IMR-90 (cell line): ENCODE results near the gene IVNS1ABP. TPM values are rescaled to one million over a fixed set of nuclear protein-coding genes. Genes with fewer than 3 reads are reported as not detected.

ENCODE experiments used
- ATAC-seq: fragments of 200-7000 bp; cut with Tn5 transposase; 2 replicates; pipeline ENCODE4 v1.9.1; 2020; ENCODE audit warnings: low read depth, mild to moderate bottlenecking, moderate library complexity
- BruUV-seq: library from RNA; stranded (reverse); fragments of 400-500 nt; replicated peaks from 2 replicates; lab custom pipeline; 2021; lab: Mats Ljungman, UMichigan
- CTCF ChIA-PET: fragments of 300-600 bp; formaldehyde crosslinking; extraction: SDS; loops from one replicate; lab custom pipeline; 2021; ENCODE audit warnings: antibody characterized with exemption; lab: Yijun Ruan, JAX
- POLR2A ChIA-PET: fragments of 300-600 bp; sonication (Branson Sonifier 250); formaldehyde crosslinking; loops from one replicate; lab custom pipeline; 2022; ENCODE audit warnings: antibody characterized with exemption; ENCODE audit not compliant: unreplicated experiment; lab: Charles Lee
- DNase-seq: peaks from one replicate; pipeline ENCODE4 v3.0.0; 2013
- H2AFZ ChIP-seq: replicated peaks from 2 replicates; pipeline ENCODE3; 2013; ENCODE audit warnings: low read length, mild to moderate bottlenecking; ENCODE audit not compliant: poor library complexity
- H2AK5ac ChIP-seq: 2 replicates; pipeline ENCODE4 v1.6.1; 2013; ENCODE audit warnings: low read depth, low read length, inconsistent platforms
- H2AK9ac ChIP-seq: replicated peaks from 2 replicates; pipeline ENCODE3; 2013; ENCODE audit warnings: mild to moderate bottlenecking, low read depth, low read length, moderate library complexity; ENCODE audit not compliant: poor library complexity
- H2BK120ac ChIP-seq: 2 replicates; pipeline ENCODE4 v1.6.1; 2013; ENCODE audit warnings: low read depth, low read length, inconsistent platforms
- H2BK15ac ChIP-seq: 3 replicates; pipeline ENCODE4 v1.6.1; 2013; ENCODE audit warnings: low read depth, low read length, inconsistent platforms
- H2BK20ac ChIP-seq: 2 replicates; pipeline ENCODE4 v1.6.1; 2013; ENCODE audit warnings: low read depth, mild to moderate bottlenecking, inconsistent platforms, low read length, moderate library complexity
- H2BK5ac ChIP-seq: 2 replicates; pipeline ENCODE4 v1.6.1; 2013; ENCODE audit warnings: mild to moderate bottlenecking, low read depth, low read length, inconsistent platforms; ENCODE audit not compliant: poor library complexity, severe bottlenecking
- H3K14ac ChIP-seq: replicated peaks from 2 replicates; pipeline ENCODE4 v1.6.1; 2013; ENCODE audit warnings: low read depth, low read length, inconsistent platforms
- H3K18ac ChIP-seq: 2 replicates; pipeline ENCODE4 v1.6.1; 2013; ENCODE audit warnings: low read depth, low read length, control low read depth
- H3K23ac ChIP-seq: 2 replicates; pipeline ENCODE4 v1.6.1; 2013; ENCODE audit warnings: low read depth, low read length, inconsistent platforms
- H3K27ac ChIP-seq: 2 replicates; pipeline ENCODE4 v1.5.1; 2013; ENCODE audit warnings: mild to moderate bottlenecking, control low read depth, low read length; ENCODE audit not compliant: insufficient read depth
- H3K27me3 ChIP-seq: 2 replicates; pipeline ENCODE4 v1.6.1; 2013; ENCODE audit warnings: low read length; ENCODE audit not compliant: control insufficient read depth, insufficient read depth
- H3K36me3 ChIP-seq: 2 replicates; pipeline ENCODE4 v1.6.1; 2013; ENCODE audit warnings: low read length, mixed read lengths; ENCODE audit not compliant: control insufficient read depth, insufficient read depth
- H3K4ac ChIP-seq: 2 replicates; pipeline ENCODE4 v1.6.1; 2013; ENCODE audit warnings: low read depth, low read length, inconsistent platforms
- H3K4me1 ChIP-seq: 2 replicates; pipeline ENCODE4 v1.6.1; 2013; ENCODE audit warnings: low read length, mixed read lengths; ENCODE audit not compliant: control insufficient read depth, insufficient read depth
- H3K4me2 ChIP-seq: 2 replicates; pipeline ENCODE4 v1.6.1; 2013; ENCODE audit warnings: low read depth, mild to moderate bottlenecking, control low read depth, low read length, moderate library complexity
- H3K4me3 ChIP-seq: 2 replicates; pipeline ENCODE4 v1.5.1; 2013; ENCODE audit warnings: low read depth, mild to moderate bottlenecking, control low read depth, low read length, moderate library complexity; ENCODE audit not compliant: insufficient read depth
- H3K56ac ChIP-seq: 2 replicates; pipeline ENCODE4 v1.6.1; 2013; ENCODE audit warnings: low read length, inconsistent platforms; ENCODE audit not compliant: insufficient read depth; ENCODE audit errors: extremely low read depth
- H3K79me1 ChIP-seq, 2 experiments: 2 replicates each; pipeline ENCODE4 v1.6.1; 2013; ENCODE audit warnings: low read length in 2 of 2, inconsistent platforms in 1 of 2, low read depth in 1 of 2
- H3K9ac ChIP-seq: 2 replicates; pipeline ENCODE4 v1.6.1; 2013; ENCODE audit warnings: low read depth, low read length, control low read depth
- H3K9me1 ChIP-seq: 2 replicates; pipeline ENCODE4 v1.6.1; 2013; ENCODE audit warnings: low read length, inconsistent platforms; ENCODE audit not compliant: insufficient read depth
- H3K9me3 ChIP-seq: 2 replicates; pipeline ENCODE4 v1.6.1; 2013; ENCODE audit warnings: low read length; ENCODE audit not compliant: control insufficient read depth, insufficient read depth
- H4K20me1 ChIP-seq: 2 replicates; pipeline ENCODE4 v1.6.1; 2013; ENCODE audit warnings: low read length, inconsistent platforms; ENCODE audit not compliant: insufficient read depth
- H4K5ac ChIP-seq: 2 replicates; pipeline ENCODE4 v1.6.1; 2013; ENCODE audit warnings: mild to moderate bottlenecking, low read depth, low read length, control low read depth
- H4K8ac ChIP-seq, 2 experiments: 2 replicates each; pipeline ENCODE4 v1.6.1; 2013; ENCODE audit warnings: low read depth in 2 of 2, low read length in 2 of 2, control low read depth in 1 of 2, inconsistent platforms in 1 of 2
- H4K91ac ChIP-seq: 2 replicates; pipeline ENCODE4 v1.6.1; 2013; ENCODE audit warnings: low read depth, low read length, inconsistent platforms; ENCODE audit not compliant: insufficient read depth
- BHLHE40 ChIP-seq: fragments of 150-350 bp; IDR thresholded peaks from 2 replicates; pipeline ENCODE4 v1.6.1; 2016; ENCODE audit warnings: mild to moderate bottlenecking, low read depth, low read length
- CEBPB ChIP-seq: IDR thresholded peaks from 2 replicates; pipeline ENCODE4 v1.6.1; 2012; ENCODE audit warnings: low read depth, low read length, improper control_type of control experiment
- CHD1 ChIP-seq: IDR thresholded peaks from 2 replicates; pipeline ENCODE4 v1.6.1; 2012; ENCODE audit warnings: low read depth, low read length, improper control_type of control experiment
- CTCF ChIP-seq: conservative IDR thresholded peaks from 2 replicates; pipeline ENCODE4 v1.5.1; 2012; ENCODE audit warnings: mild to moderate bottlenecking, low read depth, low read length, improper control_type of control experiment
- ELK1 ChIP-seq: fragments of 150-350 bp; IDR thresholded peaks from 2 replicates; pipeline ENCODE4 v1.6.1; 2016; ENCODE audit warnings: low read depth, mild to moderate bottlenecking, low read length, moderate library complexity, borderline replicate concordance
- FOS ChIP-seq: fragments of 150-350 bp; IDR thresholded peaks from 2 replicates; pipeline ENCODE4 v1.6.1; 2016; ENCODE audit warnings: low read depth, low read length
- MAFK ChIP-seq: IDR thresholded peaks from 2 replicates; pipeline ENCODE4 v1.6.1; 2012; ENCODE audit warnings: low read depth, low read length, improper control_type of control experiment
- MAZ ChIP-seq: IDR thresholded peaks from 2 replicates; pipeline ENCODE4 v1.6.1; 2012; ENCODE audit warnings: low read depth, mild to moderate bottlenecking, low read length, improper control_type of control experiment, moderate library complexity, borderline replicate concordance
- MXI1 ChIP-seq: IDR thresholded peaks from 2 replicates; pipeline ENCODE4 v1.6.1; 2012; ENCODE audit warnings: low read depth, mild to moderate bottlenecking, low read length, moderate library complexity, borderline replicate concordance
- NFE2L2 ChIP-seq: fragments of 150-350 bp; IDR thresholded peaks from 2 replicates; pipeline ENCODE4 v1.6.1; 2016; ENCODE audit warnings: low read depth, mild to moderate bottlenecking, low read length
- POLR2A ChIP-seq: IDR thresholded peaks from 2 replicates; pipeline ENCODE4 v1.6.1; 2012; ENCODE audit warnings: mild to moderate bottlenecking, low read depth, low read length
- RAD21 ChIP-seq: IDR thresholded peaks from 2 replicates; pipeline ENCODE4 v1.6.1; 2012; ENCODE audit warnings: low read length, improper control_type of control experiment
- RCOR1 ChIP-seq: IDR thresholded peaks from 2 replicates; pipeline ENCODE4 v1.6.1; 2012; ENCODE audit warnings: mild to moderate bottlenecking, low read length, improper control_type of control experiment; ENCODE audit not compliant: insufficient replicate concordance
- RFX5 ChIP-seq: IDR thresholded peaks from 2 replicates; pipeline ENCODE4 v1.8.0; 2012; ENCODE audit warnings: low read depth, mild to moderate bottlenecking, low read length, moderate library complexity
- SMC3 ChIP-seq: fragments of 150-350 bp; IDR thresholded peaks from 2 replicates; pipeline ENCODE4 v1.6.1; 2016; ENCODE audit warnings: low read depth, mild to moderate bottlenecking, antibody characterized with exemption, low read length, moderate library complexity
- WGBS, 2 experiments: methylation state at CpG; one replicate each; pipeline versions ENCODE4 v1.1.5 to v1.1.7; 2013; ENCODE audit warnings: missing lambda C conversion rate in 2 of 2; ENCODE audit not compliant: insufficient read length in 1 of 2; ENCODE audit errors: extremely low coverage in 2 of 2; 5-methylcytosine and 5-hydroxymethylcytosine counted together
- dilution Hi-C: fragments of 300-500 bp; cut with HindIII; formaldehyde crosslinking; loops from one replicate; pipeline ENCODE4 v1.14.3; 2018; ENCODE audit warnings: low sequenced_read_pairs; ENCODE audit not compliant: unreplicated experiment
- in situ Hi-C: fragments of 300-500 bp; cut with MboI; formaldehyde crosslinking; loops from 3 replicates; pipeline ENCODE4 v1.14.3; 2019; ENCODE audit warnings: low sequenced_read_pairs, inconsistent platforms, mixed read lengths
- intact Hi-C: fragments of 100-400 bp; cut with micrococcal nuclease; formaldehyde crosslinking; loops from 2 replicates; pipeline ENCODE4 v1.10.0; 2022
- polyA plus RNA-seq, 3 experiments: library from polyadenylated mRNA; depleted of rRNA; stranded (reverse); fragments of >200 nt; gene quantifications; 2 replicates each; pipeline ENCODE4 v1.2.3, GENCODE V29; 2012; ENCODE audit warnings: low replicate concordance in 1 of 3
- total RNA-seq: library from RNA; depleted of rRNA; stranded (reverse); fragments of >200 nt; gene quantifications from 2 replicates; pipeline ENCODE4 v1.2.3, GENCODE V29; 2012
- TF ChIP-seq, protein P1 (sequence below): fragments of 150-350 bp; IDR thresholded peaks from 2 replicates; pipeline ENCODE4 v1.6.1; 2017; ENCODE audit warnings: mild to moderate bottlenecking, antibody characterized with exemption, low read length, low read depth

IVNS1ABP gene
- total and polyA plus RNA-seq, 2 of the 4 experiments (the other 2 are of a cell fraction), result 21.8 to 26.7 TPM

GRCh38 chr1:185322636-185323035 is 5.6 kb upstream of the IVNS1ABP start:
- Histone ChIP-seq H3K4me3 (no peak overlapping the region), H2AK5ac (no peak overlapping the region), H4K8ac (no peak overlapping the region), H4K5ac (no peak overlapping the region), H3K4me2 (no peak overlapping the region), H3K27ac (no peak overlapping the region), H2BK20ac (no peak overlapping the region), H2BK120ac (no peak overlapping the region), H4K91ac (no peak overlapping the region), H3K9me1 (no peaks in the 10 kb centered on the region), H3K14ac (no peak overlapping the region), H3K4me1 (peaks cover 3% of the 10 kb centered on the region), H2AFZ (no peak overlapping the region), H3K9me3 (no peaks in the 10 kb centered on the region), H3K27me3 (no peaks in the 10 kb centered on the region), H3K79me1 (peaks cover 0 to 6% of the 10 kb centered on the region in 2 experiments; a peak in 2 of 4 replicates), H3K4ac (no peak overlapping the region), H2AK9ac (no peak overlapping the region), H3K56ac (no peak overlapping the region), H4K20me1 (no peaks in the 10 kb centered on the region), H2BK5ac (no peak overlapping the region), H3K9ac (no peak overlapping the region), H3K36me3 (no peaks in the 10 kb centered on the region), H3K18ac (no peak overlapping the region), H3K23ac (no peak overlapping the region), H2BK15ac (no peak overlapping the region)
- no TSS peak for BruUV-seq
- no CpG with 5 or more reads among the region's 2 CpGs for WGBS, 2 experiments
- POLR2A ChIA-PET, result no interaction called here
- intact Hi-C loops (no loop called here), in situ Hi-C loops (no loop called here), dilution Hi-C loops (no loop called here)
- ATAC-seq, result no peak
- no peak for DNase-seq
- no peak for TF ChIP-seq MAZ
- TF ChIP-seq, protein P1, sequence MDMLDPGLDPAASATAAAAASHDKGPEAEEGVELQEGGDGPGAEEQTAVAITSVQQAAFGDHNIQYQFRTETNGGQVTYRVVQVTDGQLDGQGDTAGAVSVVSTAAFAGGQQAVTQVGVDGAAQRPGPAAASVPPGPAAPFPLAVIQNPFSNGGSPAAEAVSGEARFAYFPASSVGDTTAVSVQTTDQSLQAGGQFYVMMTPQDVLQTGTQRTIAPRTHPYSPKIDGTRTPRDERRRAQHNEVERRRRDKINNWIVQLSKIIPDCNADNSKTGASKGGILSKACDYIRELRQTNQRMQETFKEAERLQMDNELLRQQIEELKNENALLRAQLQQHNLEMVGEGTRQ, result no peak
- no peak for TF ChIP-seq NFE2L2
- TF ChIP-seq RFX5, result no peak
- TF ChIP-seq BHLHE40, result no peak
- no peak for TF ChIP-seq RAD21
- TF ChIP-seq MAFK, result no peak
- TF ChIP-seq SMC3, result no peak
- no peak for TF ChIP-seq POLR2A
- no peak for TF ChIP-seq CEBPB
- no peak for TF ChIP-seq CHD1
- TF ChIP-seq FOS, result no peak
- TF ChIP-seq CTCF, result no peak
- TF ChIP-seq MXI1, result no peak
- TF ChIP-seq RCOR1, result no peak
- no peak for TF ChIP-seq ELK1
- CTCF ChIA-PET, result no interaction called here
